A549 treated with RU486 at 1 μM for 4 hours (cell line): ENCODE measurements around the gene HHLA2. TPM values are rescaled to one million over a fixed set of nuclear protein-coding genes. Genes with fewer than 3 reads are reported as not detected.

Experiments used
- total RNA-seq: library from RNA; stranded (reverse); fragments of 200-300 nt; extraction: Qiagen RNA extraction; gene quantifications from 5 replicates; pipeline ENCODE4 v1.2.3, GENCODE V29; 2022; ENCODE audit warnings: low read depth

Gene HHLA2
- 0.03 to 0.14 TPM (median 0.10 TPM) in 4 of 5 replicates, not detected in the other for total RNA-seq

GRCh38 chr3:108296239-108296638 is at the start of gene HHLA2:
TSS of gene HHLA2 (plus strand) at chr3:108296548. CDS start at chr3:108351814, 55,266 bp downstream.

Other genes with a start within 250 kb of the HHLA2 start
- 25.9 to 45.2 TPM (median 39.6 TPM) in 5 replicates for gene CD47, start 205.5 kb upstream of the HHLA2 start, total RNA-seq
- gene IFT57, start 74.1 kb upstream of the HHLA2 start, total RNA-seq: 31.8 to 53.4 TPM (median 46.1 TPM) in 5 replicates
- 0.22 to 0.30 TPM (median 0.23 TPM) in 5 replicates for gene MYH15, start 214.0 kb downstream of the HHLA2 start, total RNA-seq